Epithelial cell of proximal tubule (primary cell): Measurements from ENCODE around the gene CSNK1E. TPM values are rescaled to one million over a fixed set of nuclear protein-coding genes. Genes with fewer than 3 reads are reported as not detected.

Experiments used
- DNase-seq: peaks from one replicate; pipeline ENCODE4 v3.0.0-alpha.2; 2011; ENCODE audit warnings: low read depth
- H3K4me3 ChIP-seq: 2 replicates; pipeline ENCODE4 v1.5.1; 2011; ENCODE audit warnings: low read depth, mild to moderate bottlenecking, low read length
- CTCF ChIP-seq: conservative IDR thresholded peaks from 2 replicates; pipeline ENCODE4 v1.5.1; 2012; ENCODE audit warnings: low read depth, mild to moderate bottlenecking, low read length
- total RNA-seq: library from RNA; depleted of rRNA; stranded (reverse); fragments of >200 nt; gene quantifications from 2 replicates; pipeline ENCODE4 v1.2.3, GENCODE V29; 2015

CSNK1E gene
- total RNA-seq, 1 donor from 2014 or later: 157 TPM

GRCh38 chr22:38285018-38285417, 32.2 kb downstream of the CSNK1E start:
- DNase-seq: no peak

GRCh38 chr22:38284042-38284402, 33.2 kb downstream of the CSNK1E start:
- H3K4me3 ChIP-seq: no peak overlapping the region
- no peak for TF ChIP-seq CTCF
- DNase-seq: no peak

More at GRCh38 chr22:38285018-38285417, 32.2 kb downstream of the CSNK1E start:
- H3K4me3 ChIP-seq: no peak overlapping the region
- no peak for TF ChIP-seq CTCF

GRCh38 chr22:38282397-38282796, 34.8 kb downstream of the CSNK1E start:
- H3K4me3 ChIP-seq: no peak overlapping the region
- TF ChIP-seq CTCF: no peak
- no peak for DNase-seq

- no peak for TF ChIP-seq CTCF
These were observed 41.1 kb downstream of the CSNK1E start for GRCh38 chr22:38276166-38276565.

GRCh38 chr22:38273135-38273826, 44.0 kb downstream of the CSNK1E start:
- H3K4me3 ChIP-seq: peak overlapping the region; percentile 77
- no peak for DNase-seq
- no peak for TF ChIP-seq CTCF

More at GRCh38 chr22:38276166-38276565, 41.1 kb downstream of the CSNK1E start:
- DNase-seq: no peak
- no peak overlapping the region for H3K4me3 ChIP-seq

- no peak for DNase-seq
- TF ChIP-seq CTCF: no peak
These were observed 44.7 kb downstream of the CSNK1E start, which contains the start of gene TMEM184B for GRCh38 chr22:38272373-38273134. TSS of gene TMEM184B (minus strand) at chr22:38273010. CDS start at chr22:38247961, 25,049 bp downstream.

More at GRCh38 chr22:38272373-38273134, 44.7 kb downstream of the CSNK1E start, which contains the start of gene TMEM184B:
- H3K4me3 ChIP-seq: peak within 1 kb of the TSS; percentile 77
